Measurements from ENCODE around the gene ZNF367. TPM values are rescaled to one million over a fixed set of nuclear protein-coding genes. Genes with fewer than 3 reads are reported as not detected.

The ZNF367 gene
- total and polyA plus RNA-seq, 3 experiments from 2014 or later, result 1.5 to 51.9 (median 47.8) TPM

DNA sequence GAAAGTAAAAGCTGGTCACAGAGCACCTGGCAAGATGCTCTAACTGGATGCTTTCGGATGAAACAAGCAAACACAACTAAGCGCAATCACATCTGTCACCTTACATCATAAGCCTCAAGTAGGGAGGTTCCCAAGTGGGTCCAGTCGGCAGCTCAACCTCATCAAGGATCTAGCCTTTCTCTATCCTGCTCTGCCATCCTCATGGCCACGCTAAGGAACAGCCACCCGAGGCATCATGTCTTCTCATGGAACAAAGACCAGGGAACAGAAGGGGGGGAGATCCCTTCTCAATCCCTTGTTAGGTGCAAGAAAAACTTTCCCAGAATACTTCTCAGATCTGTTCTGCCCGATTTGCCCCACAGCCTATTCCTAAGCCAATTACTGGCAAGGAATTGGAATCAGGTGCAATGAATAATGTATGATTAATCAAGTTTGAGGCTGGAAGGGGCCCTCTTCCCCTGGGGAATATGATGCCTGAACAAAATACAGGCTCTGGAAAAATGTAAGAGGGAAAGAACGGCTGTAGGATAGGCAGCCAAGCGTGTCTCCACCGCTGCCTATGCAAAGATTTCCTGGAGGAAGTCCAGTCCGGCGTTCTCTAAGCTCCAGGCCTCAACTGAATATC is 30.5 kb upstream of the ZNF367 start:
- Mint-ChIP-seq H3K27me3 (peaks cover 0 to 1% of the 10 kb centered on the region in 2 donors), H3K36me3 (peaks cover 0 to 9% (median under 1%) of the 10 kb centered on the region in 3 donors), H3K4me3 (peak overlapping the region in 5 of 7 donors; percentile 29 to 95 (median 85)), H3K27ac (peak overlapping the region in 4 of 8 donors; percentile 27 to 80 (median 56)), H3K9me3 (no peaks in the 10 kb centered on the region), H3K4me1 (peaks cover 16 to 25% (median 23%) of the 10 kb centered on the region in 3 donors)
- H3K36me3 ChIP-seq (ENCODE audit: insufficient read depth, low read length), result no peaks in the 10 kb centered on the region
- H3K4me1 ChIP-seq (ENCODE audit: insufficient read depth, low read length), result peaks cover 18% of the 10 kb centered on the region
- H3K27ac ChIP-seq (ENCODE audit: low read depth, low read length), result no peak overlapping the region
- H3K9me3 ChIP-seq (ENCODE audit: low read length), result no peaks in the 10 kb centered on the region
- POLR2A ChIA-PET, result interaction anchor here (0.9 to 1.2 kb wide), 2 partner anchors 32 to 50 kb away, joined by 5 to 6 read pairs; no protein-coding TSS in a partner anchor
- DNase-seq, result no peak
- CTCF ChIA-PET, result interaction anchor here (0.8 to 1.5 kb wide), 4 partner anchors 10 to 132 kb away, joined by 3 to 6 read pairs (median 3); no protein-coding TSS in a partner anchor
- H3K4me3 ChIP-seq (ENCODE audit: low read length), result no peak overlapping the region
- H3K27me3 ChIP-seq (ENCODE audit: insufficient read depth, low read length, poor library complexity, severe bottlenecking), result no peaks in the 10 kb centered on the region

DNA sequence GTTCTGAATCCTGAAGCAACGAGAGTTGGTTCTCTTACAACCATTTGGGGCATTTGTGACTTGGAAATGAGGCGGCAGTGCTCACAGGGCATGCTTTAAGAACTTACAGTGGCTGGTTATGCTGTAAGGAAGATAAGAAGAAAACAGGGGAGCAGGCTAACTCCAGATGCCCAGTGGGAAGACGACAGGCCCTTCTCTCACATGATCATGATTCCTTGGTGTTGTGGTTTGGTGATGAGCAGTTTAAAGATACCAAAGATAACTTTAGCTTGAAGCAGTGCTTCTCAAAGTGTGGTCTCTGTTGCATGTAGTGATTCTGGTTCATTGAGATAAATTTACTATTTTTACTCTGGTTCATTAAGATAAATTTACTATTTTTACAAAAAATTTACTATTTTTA is 29.2 kb upstream of the ZNF367 start:
- no peaks in the 10 kb centered on the region for H3K27me3 ChIP-seq (ENCODE audit: insufficient read depth, low read length, poor library complexity, severe bottlenecking)
- peaks cover 17% of the 10 kb centered on the region for H3K4me1 ChIP-seq (ENCODE audit: insufficient read depth, low read length)
- Mint-ChIP-seq H3K36me3 (peaks cover 0 to 8% (median 0%) of the 10 kb centered on the region in 3 donors), H3K4me1 (peaks cover 13 to 17% (median 15%) of the 10 kb centered on the region in 3 donors), H3K4me3 (peak overlapping the region in 1 of 7 donors; percentile 56), H3K27me3 (peaks cover 0 to 1% of the 10 kb centered on the region in 2 donors), H3K9me3 (no peaks in the 10 kb centered on the region), H3K27ac (peak overlapping the region in 1 of 8 donors; percentile 48)
- no peaks in the 10 kb centered on the region for H3K9me3 ChIP-seq (ENCODE audit: low read length)
- ChIA-PET POLR2A (no interaction called here), CTCF (no interaction called here)
- no peak overlapping the region for H3K4me3 ChIP-seq (ENCODE audit: low read length)
- H3K36me3 ChIP-seq (ENCODE audit: insufficient read depth, low read length), result no peaks in the 10 kb centered on the region
- no peak overlapping the region for H3K27ac ChIP-seq (ENCODE audit: low read depth, low read length)
- no peak for DNase-seq

DNA sequence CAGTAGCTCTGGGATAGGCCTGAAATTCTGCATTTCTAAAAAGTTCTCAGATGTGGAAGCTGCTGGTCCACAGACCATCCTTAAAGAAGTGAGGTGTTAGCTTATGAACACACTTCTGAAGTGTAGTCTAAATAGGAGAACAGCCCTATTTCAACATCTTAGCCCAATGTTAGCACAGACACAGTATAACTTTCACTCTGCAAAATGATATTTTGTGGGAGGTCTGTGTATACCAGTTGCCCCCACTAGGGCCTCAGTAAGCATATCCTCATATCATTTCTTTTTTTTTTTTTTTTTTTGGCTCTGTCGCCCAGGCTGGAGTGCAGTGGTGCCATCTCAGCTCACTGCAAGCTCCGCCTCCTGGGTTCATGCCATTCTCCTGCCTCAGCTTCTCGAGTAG is 24.3 kb upstream of the ZNF367 start:
- Mint-ChIP-seq H3K36me3 (no peaks in the 10 kb centered on the region), H3K4me1 (no peaks in the 10 kb centered on the region), H3K4me3 (no peak overlapping the region), H3K27me3 (no peaks in the 10 kb centered on the region), H3K9me3 (no peaks in the 10 kb centered on the region), H3K27ac (no peak overlapping the region)
- DNase-seq, result no peak
- H3K36me3 ChIP-seq (ENCODE audit: insufficient read depth, low read length), result no peaks in the 10 kb centered on the region
- ChIA-PET CTCF (interaction anchor here (0.8 to 2.1 kb wide), 5 partner anchors 9 to 124 kb away, joined by 3 to 11 read pairs (median 8); partner anchors contain the start of gene ZNF367), POLR2A (no interaction called here)
- no peak overlapping the region for H3K27ac ChIP-seq (ENCODE audit: low read depth, low read length)
- no peaks in the 10 kb centered on the region for H3K4me1 ChIP-seq (ENCODE audit: insufficient read depth, low read length)
- no peak overlapping the region for H3K4me3 ChIP-seq (ENCODE audit: low read length)
- H3K27me3 ChIP-seq (ENCODE audit: insufficient read depth, low read length, poor library complexity, severe bottlenecking), result no peaks in the 10 kb centered on the region
- no peaks in the 10 kb centered on the region for H3K9me3 ChIP-seq (ENCODE audit: low read length)

DNA sequence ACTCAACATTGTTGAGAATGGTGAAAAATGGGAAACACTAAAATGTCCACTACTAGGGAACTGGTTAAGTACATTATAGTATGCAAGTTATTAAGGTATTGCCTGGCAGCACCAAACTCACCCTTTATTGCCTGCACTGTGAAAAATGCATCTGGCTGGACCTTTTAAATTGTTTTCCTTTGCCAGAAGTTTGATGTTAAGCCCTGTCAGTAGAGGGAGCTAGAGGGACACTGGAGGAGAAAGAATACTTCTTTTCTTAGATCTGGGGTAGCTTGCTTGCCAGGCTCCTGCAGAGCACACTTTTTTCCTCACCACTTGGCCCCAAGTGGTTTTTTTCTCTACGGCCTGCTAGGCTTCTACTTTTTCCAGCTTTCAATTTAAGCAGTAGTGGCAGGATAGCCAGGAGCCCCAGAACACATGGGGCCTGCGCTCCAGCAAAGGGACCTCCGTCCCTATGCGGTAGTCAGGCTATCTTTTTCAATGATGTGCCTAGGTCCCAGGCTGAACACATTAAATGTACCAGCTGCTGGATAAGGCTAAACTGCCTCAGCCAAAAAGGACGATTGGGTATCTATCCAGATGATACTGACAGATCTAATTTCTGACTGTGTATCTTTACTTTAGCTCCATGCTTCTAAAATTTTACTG is 23.8 kb upstream of the ZNF367 start:
- Mint-ChIP-seq H3K27ac (no peak overlapping the region), H3K4me3 (no peak overlapping the region), H3K4me1 (no peaks in the 10 kb centered on the region), H3K36me3 (no peaks in the 10 kb centered on the region), H3K27me3 (no peaks in the 10 kb centered on the region), H3K9me3 (no peaks in the 10 kb centered on the region)
- no peak for DNase-seq
- ChIA-PET POLR2A (no interaction called here), CTCF (interaction anchor here (0.8 to 2.1 kb wide), 5 partner anchors 9 to 125 kb away, joined by 3 to 11 read pairs (median 8); partner anchors contain the start of gene ZNF367)
- Histone ChIP-seq H3K27me3 (ENCODE audit: insufficient read depth, low read length, poor library complexity, severe bottlenecking) (no peaks in the 10 kb centered on the region), H3K27ac (ENCODE audit: low read depth, low read length) (no peak overlapping the region), H3K36me3 (ENCODE audit: insufficient read depth, low read length) (no peaks in the 10 kb centered on the region), H3K4me1 (ENCODE audit: insufficient read depth, low read length) (no peaks in the 10 kb centered on the region), H3K9me3 (ENCODE audit: low read length) (no peaks in the 10 kb centered on the region), H3K4me3 (ENCODE audit: low read length) (no peak overlapping the region)

DNA sequence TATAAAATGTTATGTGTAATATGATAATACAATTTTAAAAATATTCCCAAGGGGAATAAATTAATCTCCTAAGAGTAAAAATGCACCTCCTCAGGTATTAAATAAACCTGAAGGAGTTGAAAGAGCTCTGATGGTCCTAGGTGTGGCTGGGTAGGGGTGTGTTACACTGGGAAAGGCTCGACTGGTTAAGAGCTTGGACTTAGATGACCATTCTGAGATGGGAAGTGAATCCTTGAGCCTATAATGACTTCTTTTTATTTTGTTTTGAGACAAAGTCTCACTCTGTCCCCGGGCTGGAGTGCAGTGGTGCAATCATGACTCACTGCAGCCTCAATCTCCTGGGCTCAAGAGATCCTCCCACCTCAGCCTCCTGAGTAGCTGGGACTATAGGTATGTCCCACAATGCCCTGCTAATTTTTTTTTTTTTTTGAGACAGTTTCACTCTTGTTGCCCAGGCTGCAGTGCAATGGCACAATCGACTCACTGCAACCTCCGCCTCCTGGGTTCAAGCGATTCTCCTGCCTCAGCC is 22.6 kb upstream of the ZNF367 start:
- Mint-ChIP-seq H3K27me3 (no peaks in the 10 kb centered on the region), H3K36me3 (no peaks in the 10 kb centered on the region), H3K4me3 (no peak overlapping the region), H3K27ac (no peak overlapping the region), H3K4me1 (peaks cover 0 to 8% (median 5%) of the 10 kb centered on the region in 3 donors), H3K9me3 (no peaks in the 10 kb centered on the region)
- Histone ChIP-seq H3K4me3 (ENCODE audit: low read length) (no peak overlapping the region), H3K27ac (ENCODE audit: low read depth, low read length) (no peak overlapping the region), H3K27me3 (ENCODE audit: insufficient read depth, low read length, poor library complexity, severe bottlenecking) (no peaks in the 10 kb centered on the region), H3K9me3 (ENCODE audit: low read length) (no peaks in the 10 kb centered on the region), H3K36me3 (ENCODE audit: insufficient read depth, low read length) (no peaks in the 10 kb centered on the region), H3K4me1 (ENCODE audit: insufficient read depth, low read length) (no peaks in the 10 kb centered on the region)
- CTCF ChIA-PET, result interaction anchor here (1.0 to 2.1 kb wide), 3 partner anchors 22 to 126 kb away, joined by 3 to 8 read pairs (median 5); partner anchors contain the start of gene ZNF367
- POLR2A ChIA-PET, result no interaction called here
- DNase-seq, result no peak

DNA sequence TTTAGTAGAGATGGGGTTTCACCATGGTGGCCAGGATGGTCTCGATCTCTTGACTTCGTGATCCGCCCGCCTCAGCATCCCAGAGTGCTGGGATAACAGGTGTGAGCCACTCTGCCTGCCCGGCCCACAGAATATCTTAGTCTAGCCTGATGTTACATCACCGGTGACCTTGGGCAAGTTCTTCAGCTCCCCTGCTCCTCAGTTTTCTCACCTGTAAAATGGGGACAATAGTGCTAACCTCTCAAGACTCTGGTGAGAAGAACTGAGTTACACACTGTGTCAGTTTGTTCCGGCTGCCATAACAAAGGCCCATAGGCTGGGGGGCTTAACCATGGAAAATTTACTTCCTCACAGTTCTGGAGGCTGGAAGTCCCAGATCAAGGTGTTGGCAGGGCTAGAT is 19.3 kb upstream of the ZNF367 start:
- Histone ChIP-seq H3K4me1 (ENCODE audit: insufficient read depth, low read length) (no peaks in the 10 kb centered on the region), H3K9me3 (ENCODE audit: low read length) (no peaks in the 10 kb centered on the region), H3K36me3 (ENCODE audit: insufficient read depth, low read length) (no peaks in the 10 kb centered on the region), H3K27ac (ENCODE audit: low read depth, low read length) (no peak overlapping the region), H3K4me3 (ENCODE audit: low read length) (no peak overlapping the region), H3K27me3 (ENCODE audit: insufficient read depth, low read length, poor library complexity, severe bottlenecking) (no peaks in the 10 kb centered on the region)
- no peak overlapping the region for H3K4me3 Mint-ChIP-seq
- POLR2A ChIA-PET, result no interaction called here
- peaks cover 0 to 2% of the 10 kb centered on the region in 2 donors for H3K27me3 Mint-ChIP-seq
- no peaks in the 10 kb centered on the region for H3K36me3 Mint-ChIP-seq
- DNase-seq, result no peak
- peaks cover 0 to 11% (median 7%) of the 10 kb centered on the region in 3 donors for H3K4me1 Mint-ChIP-seq
- CTCF ChIA-PET, result no interaction called here
- H3K9me3 Mint-ChIP-seq, result no peaks in the 10 kb centered on the region
- no peak overlapping the region for H3K27ac Mint-ChIP-seq

DNA sequence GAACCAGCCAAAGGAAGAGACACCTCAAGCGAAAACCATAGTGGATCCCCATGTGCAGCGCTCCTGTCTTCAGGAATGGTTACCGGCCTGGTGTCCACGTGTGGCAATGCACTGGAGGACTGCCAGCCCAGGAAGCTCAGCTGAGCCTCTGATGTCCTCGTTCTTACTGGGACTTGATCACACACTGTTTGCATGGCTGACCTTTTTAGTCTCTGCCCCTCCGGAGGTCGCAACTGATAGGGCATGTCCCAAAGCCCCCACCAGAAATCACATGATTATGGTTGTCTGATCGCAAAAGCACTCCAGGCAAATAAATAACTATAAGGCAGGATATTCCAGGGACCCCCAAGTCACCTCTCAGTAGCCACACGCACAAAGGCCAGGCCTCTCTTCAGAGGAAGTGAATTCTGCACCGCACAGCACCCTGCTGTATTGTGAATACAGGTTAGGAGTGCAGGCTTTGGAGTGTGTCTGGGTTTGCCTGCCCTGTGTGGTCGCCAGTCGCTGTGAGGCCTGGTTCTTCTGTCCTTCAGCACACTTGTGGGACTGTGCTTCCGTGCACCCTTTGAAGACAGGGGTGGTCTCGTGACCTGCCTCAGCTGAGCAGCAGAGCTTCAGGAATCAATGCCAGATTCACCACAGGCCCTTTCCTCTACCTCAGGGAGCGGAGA is 18.4 kb upstream of the ZNF367 start:
- ChIA-PET POLR2A (no interaction called here), CTCF (interaction anchor here (0.9 kb wide), 1 partner anchor 9 kb away, joined by 4 read pairs; no protein-coding TSS in a partner anchor)
- Mint-ChIP-seq H3K36me3 (no peaks in the 10 kb centered on the region), H3K27ac (peak overlapping the region in 1 of 8 donors; percentile 35), H3K4me1 (peaks cover 0 to 11% (median 7%) of the 10 kb centered on the region in 3 donors), H3K27me3 (peaks cover 0 to 2% of the 10 kb centered on the region in 2 donors), H3K9me3 (no peaks in the 10 kb centered on the region), H3K4me3 (no peak overlapping the region)
- DNase-seq, result no peak
- H3K9me3 ChIP-seq (ENCODE audit: low read length), result no peaks in the 10 kb centered on the region
- no peaks in the 10 kb centered on the region for H3K27me3 ChIP-seq (ENCODE audit: insufficient read depth, low read length, poor library complexity, severe bottlenecking)
- no peaks in the 10 kb centered on the region for H3K4me1 ChIP-seq (ENCODE audit: insufficient read depth, low read length)
- H3K36me3 ChIP-seq (ENCODE audit: insufficient read depth, low read length), result no peaks in the 10 kb centered on the region
- H3K4me3 ChIP-seq (ENCODE audit: low read length), result no peak overlapping the region
- no peak overlapping the region for H3K27ac ChIP-seq (ENCODE audit: low read depth, low read length)

Data from CD8-positive, alpha-beta memory T cell (primary cell).